HepG2 (cell line): ENCODE measurements around the gene ST6GALNAC2. TPM values are rescaled to one million over a fixed set of nuclear protein-coding genes. Genes with fewer than 3 reads are reported as not detected.

Experiments used
- ATAC-seq: fragments of 200-7000 bp; cut with Tn5 transposase; 3 replicates; pipeline ENCODE4 v1.9.1; 2020; ENCODE audit warnings: mild to moderate bottlenecking, moderate library complexity
- BruUV-seq: library from RNA; stranded (reverse); fragments of 400-500 nt; replicated peaks from 2 replicates; lab custom pipeline; 2021; lab: Mats Ljungman, UMichigan
- CTCF ChIA-PET: fragments of 300-600 bp; formaldehyde crosslinking; extraction: SDS; loops from one replicate; lab custom pipeline; 2021; ENCODE audit warnings: low total read pairs, inconsistent platforms, low intra/inter-chr PET ratio; lab: Yijun Ruan, JAX
- POLR2A ChIA-PET: fragments of 350-600 bp; sonication (Branson Sonifier 250); formaldehyde crosslinking; loops from one replicate; lab custom pipeline; 2020; ENCODE audit warnings: antibody characterized with exemption, inconsistent platforms; lab: Yijun Ruan, JAX
- DNase-seq: peaks from one replicate; pipeline ENCODE4 v3.0.0-alpha.2; 2015; ENCODE audit warnings: low spot score
- FAIRE-seq: peaks from 3 replicates; lab custom pipeline; 2011; peaks lifted over from hg19 to GRCh38; lab: Jason Lieb, UNC
- H2AFZ ChIP-seq: one replicate; pipeline ENCODE4 v1.6.1; 2011; ENCODE audit warnings: low read length, inconsistent platforms
- H3K27ac ChIP-seq: fragments of 300-600 bp; 3 replicates; pipeline ENCODE4 v1.8.0; 2011; ENCODE audit warnings: mixed run types, mild to moderate bottlenecking, mixed read lengths, low read length, inconsistent platforms; ENCODE audit not compliant: insufficient read depth; ENCODE audit errors: extremely low read length
- H3K27me3 ChIP-seq, 2 experiments: fragments of 200-600 bp in 1 of 2; 2 replicates in 1 of 2; 3 replicates in 1 of 2; pipeline versions ENCODE4 v1.6.0 to v1.8.0; 2011; ENCODE audit warnings: low read length in 2 of 2, mild to moderate bottlenecking in 2 of 2, moderate library complexity in 2 of 2, inconsistent platforms in 1 of 2; ENCODE audit not compliant: insufficient read depth in 2 of 2, control insufficient read depth in 1 of 2
- H3K36me3 ChIP-seq, 2 experiments: fragments of 200-600 bp in 1 of 2; replicated peaks in 1 of 2; 2 replicates in 1 of 2; 3 replicates in 1 of 2; pipeline versions ENCODE4 v1.5.1 to v1.8.0; 2011; ENCODE audit warnings: low read length in 2 of 2, inconsistent platforms in 1 of 2; ENCODE audit not compliant: insufficient read depth in 2 of 2, control insufficient read depth in 1 of 2
- H3K4me1 ChIP-seq: 2 replicates; pipeline ENCODE4 v1.5.1; 2012; ENCODE audit warnings: low read length, inconsistent platforms; ENCODE audit not compliant: insufficient read depth
- H3K4me2 ChIP-seq: 2 replicates; pipeline ENCODE4 v1.6.0; 2011; ENCODE audit warnings: low read depth, low read length, inconsistent platforms
- H3K4me3 ChIP-seq, 3 experiments: fragments of 200-600 bp in 1 of 3; sonication (generic), shearing (Covaris generic) in 1 of 3; replicated peaks in 1 of 3; 2 replicates each; pipeline ENCODE4 v1.5.1; 2011 to 2016; ENCODE audit warnings: low read length in 3 of 3, inconsistent platforms in 2 of 3, low read depth in 2 of 3, mild to moderate bottlenecking in 2 of 3, control low read depth in 1 of 3, mixed read lengths in 1 of 3; ENCODE audit not compliant: insufficient read depth in 1 of 3
- H3K79me2 ChIP-seq: one replicate; pipeline ENCODE4 v1.6.1; 2011; ENCODE audit warnings: low read length, inconsistent platforms; ENCODE audit not compliant: insufficient read depth
- H3K9ac ChIP-seq: 2 replicates; pipeline ENCODE4 v1.6.0; 2011; ENCODE audit warnings: mild to moderate bottlenecking, low read depth, low read length, inconsistent platforms; ENCODE audit not compliant: insufficient read depth
- H3K9me3 ChIP-seq: 2 replicates; pipeline ENCODE4 v1.5.1; 2012; ENCODE audit warnings: mild to moderate bottlenecking, low read length
- H4K20me1 ChIP-seq: 2 replicates; pipeline ENCODE4 v1.6.0; 2011; ENCODE audit warnings: inconsistent platforms, mild to moderate bottlenecking, low read length, moderate library complexity; ENCODE audit not compliant: insufficient read depth
- KLF13 ChIP-seq: sonication (generic); formaldehyde crosslinking; IDR thresholded peaks from 2 replicates; pipeline ENCODE4 v1.4.0; 2020; ENCODE audit warnings: mild to moderate bottlenecking, missing genetic modification reagents
- NFIC ChIP-seq: IDR thresholded peaks from 2 replicates; pipeline ENCODE4 v1.6.1; 2012; ENCODE audit warnings: mild to moderate bottlenecking, low read length, inconsistent platforms
- ZNF724P ChIP-seq: sonication (generic); formaldehyde crosslinking; IDR thresholded peaks from 2 replicates; pipeline ENCODE4 v1.8.0; 2022; ENCODE audit warnings: missing genetic modification reagents, borderline replicate concordance
- ZNF772 ChIP-seq: sonication (generic); formaldehyde crosslinking; IDR thresholded peaks from 2 replicates; pipeline ENCODE4 v1.5.0; 2020; ENCODE audit warnings: mild to moderate bottlenecking, missing genetic modification reagents
- ZNF775 ChIP-seq: sonication (generic); formaldehyde crosslinking; IDR thresholded peaks from 2 replicates; pipeline ENCODE4 v1.4.0; 2020; ENCODE audit warnings: missing genetic modification reagents, mild to moderate bottlenecking, moderate library complexity, borderline replicate concordance
- ZNF850 ChIP-seq: sonication (generic); formaldehyde crosslinking; conservative IDR thresholded peaks from 2 replicates; pipeline ENCODE4 v1.9.0; 2021; ENCODE audit warnings: mild to moderate bottlenecking, missing genetic modification reagents
- ZSCAN30 ChIP-seq: sonication (generic); formaldehyde crosslinking; IDR thresholded peaks from 2 replicates; pipeline ENCODE4 v1.5.0; 2020; ENCODE audit warnings: mild to moderate bottlenecking, missing genetic modification reagents
- WGBS: methylation state at CpG from one replicate; pipeline ENCODE4 v1.1.6; 2017; ENCODE audit warnings: low lambda C conversion rate; 5-methylcytosine and 5-hydroxymethylcytosine counted together
- in situ Hi-C: cut with HindIII; loops from 2 replicates; pipeline ENCODE4 v1.10.0; 2017; ENCODE audit warnings: low pct_unique_long_range_greater_than_20kb; ENCODE audit not compliant: extremely low pct_ligation_motif_present
- intact Hi-C: fragments of 100-400 bp; cut with micrococcal nuclease; formaldehyde crosslinking; loops from one replicate; pipeline ENCODE4 v1.10.0; 2022; ENCODE audit not compliant: unreplicated experiment
- polyA plus RNA-seq, 8 experiments: library from polyadenylated mRNA; depleted of rRNA in 3 of 8; stranded (reverse) in 7 of 8; unstranded in 1 of 8; fragments of >200 nt; fragmentation: Illumina TruSeq in 4 of 8; extraction: Trizol in 4 of 8; gene quantifications; 2 replicates each; pipeline versions ENCODE4 v1.2.1 to v1.2.3, GENCODE V29; 2011 to 2016; ENCODE audit warnings: low read depth in 4 of 8, missing spikeins in 1 of 8, mixed read lengths in 1 of 8; ENCODE audit not compliant: insufficient read depth in 1 of 8
- total RNA-seq, 5 experiments: library from RNA; depleted of rRNA; stranded (reverse); fragments of >200 nt; fragmentation: Illumina TruSeq; extraction: Trizol; gene quantifications; 2 replicates each; pipeline ENCODE4 v1.2.3, GENCODE V29; 2016; ENCODE audit warnings: low read depth in 1 of 5
- TF ChIP-seq, protein P1 (sequence below): sonication (generic); formaldehyde crosslinking; conservative IDR thresholded peaks from 2 replicates; pipeline ENCODE4 v1.4.0; 2020; ENCODE audit warnings: missing genetic modification reagents
- TF ChIP-seq, protein P2 (sequence below): sonication (generic); formaldehyde crosslinking; IDR thresholded peaks from 2 replicates; pipeline ENCODE4 v1.9.0; 2022; ENCODE audit warnings: missing genetic modification reagents, mild to moderate bottlenecking, borderline replicate concordance
- TF ChIP-seq, protein P3 (sequence below): sonication (generic); formaldehyde crosslinking; IDR thresholded peaks from 2 replicates; pipeline ENCODE4 v1.5.1; 2020; ENCODE audit warnings: missing genetic modification reagents, mild to moderate bottlenecking, borderline replicate concordance
- TF ChIP-seq, protein P4 (sequence below): sonication (generic); formaldehyde crosslinking; IDR thresholded peaks from 2 replicates; pipeline ENCODE4 v1.9.0; 2021; ENCODE audit warnings: missing genetic modification reagents, borderline replicate concordance

ST6GALNAC2 gene
- total and polyA plus RNA-seq, 2 of the 13 experiments (the other 11 are each of a cell fraction or from before 2014, with no cell fraction given), result 0.12 to 0.49 TPM

DNA sequence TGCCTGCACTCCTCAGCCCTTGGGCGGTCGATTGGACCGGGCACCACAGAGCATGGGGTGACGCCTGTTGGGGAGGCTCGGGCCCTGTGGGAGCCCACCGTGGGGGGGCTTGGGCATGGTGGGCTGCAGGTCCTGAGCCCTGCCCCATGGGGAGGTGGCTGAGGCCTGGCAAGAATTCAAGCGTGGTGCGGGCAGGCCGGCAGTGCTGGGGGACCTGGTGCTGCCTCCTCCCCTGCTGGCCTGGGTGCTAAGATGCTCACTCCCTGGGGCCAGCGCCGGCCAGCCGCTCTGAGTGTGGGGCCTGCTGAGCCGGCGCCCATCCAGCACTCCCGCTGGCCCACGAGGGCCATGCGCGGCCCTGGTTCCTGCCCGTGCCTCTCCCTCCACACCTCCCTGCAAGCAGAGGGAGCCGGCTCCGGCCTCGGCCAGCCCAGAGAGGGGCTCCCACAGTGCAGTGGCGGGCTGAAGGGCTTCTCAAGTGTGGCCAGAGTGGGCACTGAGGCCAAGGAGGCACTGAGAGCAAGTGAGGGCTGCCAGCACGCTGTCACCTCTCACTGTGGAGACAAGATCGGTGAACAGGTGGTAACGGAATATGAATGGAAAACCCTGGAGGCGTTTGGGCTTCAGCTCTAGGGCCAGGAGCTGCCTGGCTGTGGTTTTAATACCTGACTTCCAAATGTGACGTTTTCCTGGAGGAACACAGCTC lies 29.4 kb upstream of the ST6GALNAC2 start:
- intact Hi-C loops (loop anchor here (5.0 kb wide), 1 partner anchor 58 kb away; no protein-coding TSS in a partner anchor), in situ Hi-C loops (loop anchor here (5.0 kb wide), 1 partner anchor 33 kb away; no protein-coding TSS in a partner anchor)
- H3K9ac ChIP-seq, result no peak overlapping the region
- H3K27me3 ChIP-seq, result peaks cover 0 to 6% of the 10 kb centered on the region in 2 experiments; a peak in 1 of 5 replicates
- H3K9me3 ChIP-seq, result no peaks in the 10 kb centered on the region
- no peak for FAIRE-seq
- H2AFZ ChIP-seq, result no peak overlapping the region
- H3K4me1 ChIP-seq, result peaks cover 34% of the 10 kb centered on the region
- 92% methylated on average over 23 of the region's 28 CpGs for WGBS
- no peak overlapping the region for H3K4me3 ChIP-seq
- no peak overlapping the region for H3K4me2 ChIP-seq
- H3K79me2 ChIP-seq, result no peaks in the 10 kb centered on the region
- no TSS peak for BruUV-seq
- no peaks in the 10 kb centered on the region for H3K36me3 ChIP-seq
- POLR2A ChIA-PET, result interaction anchor here (0.8 to 4.2 kb wide), 8 partner anchors 8 to 261 kb away, joined by 3 to 39 read pairs (median 12); partner anchors contain the start of gene PRPSAP1
- DNase-seq, result no peak
- no peak for ATAC-seq
- no peaks in the 10 kb centered on the region for H4K20me1 ChIP-seq
- TF ChIP-seq KLF13 (CRISPR knock-in tag) (no peak), ZSCAN30 (CRISPR knock-in tag) (no peak), ZNF772 (CRISPR knock-in tag) (no peak), ZNF850 (CRISPR knock-in tag) (peak; percentile 99), ZNF775 (CRISPR knock-in tag) (no peak), NFIC (no peak), ZNF724P (CRISPR knock-in tag) (no peak)
- TF ChIP-seq, protein P1, sequence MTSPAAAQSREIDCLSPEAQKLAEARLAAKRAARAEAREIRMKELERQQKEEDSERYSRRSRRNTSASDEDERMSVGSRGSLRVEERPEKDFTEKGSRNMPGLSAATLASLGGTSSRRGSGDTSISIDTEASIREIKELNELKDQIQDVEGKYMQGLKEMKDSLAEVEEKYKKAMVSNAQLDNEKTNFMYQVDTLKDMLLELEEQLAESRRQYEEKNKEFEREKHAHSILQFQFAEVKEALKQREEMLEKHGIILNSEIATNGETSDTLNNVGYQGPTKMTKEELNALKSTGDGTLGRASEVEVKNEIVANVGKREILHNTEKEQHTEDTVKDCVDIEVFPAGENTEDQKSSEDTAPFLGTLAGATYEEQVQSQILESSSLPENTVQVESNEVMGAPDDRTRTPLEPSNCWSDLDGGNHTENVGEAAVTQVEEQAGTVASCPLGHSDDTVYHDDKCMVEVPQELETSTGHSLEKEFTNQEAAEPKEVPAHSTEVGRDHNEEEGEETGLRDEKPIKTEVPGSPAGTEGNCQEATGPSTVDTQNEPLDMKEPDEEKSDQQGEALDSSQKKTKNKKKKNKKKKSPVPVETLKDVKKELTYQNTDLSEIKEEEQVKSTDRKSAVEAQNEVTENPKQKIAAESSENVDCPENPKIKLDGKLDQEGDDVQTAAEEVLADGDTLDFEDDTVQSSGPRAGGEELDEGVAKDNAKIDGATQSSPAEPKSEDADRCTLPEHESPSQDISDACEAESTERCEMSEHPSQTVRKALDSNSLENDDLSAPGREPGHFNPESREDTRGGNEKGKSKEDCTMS, result no peak
- TF ChIP-seq, protein P2, sequence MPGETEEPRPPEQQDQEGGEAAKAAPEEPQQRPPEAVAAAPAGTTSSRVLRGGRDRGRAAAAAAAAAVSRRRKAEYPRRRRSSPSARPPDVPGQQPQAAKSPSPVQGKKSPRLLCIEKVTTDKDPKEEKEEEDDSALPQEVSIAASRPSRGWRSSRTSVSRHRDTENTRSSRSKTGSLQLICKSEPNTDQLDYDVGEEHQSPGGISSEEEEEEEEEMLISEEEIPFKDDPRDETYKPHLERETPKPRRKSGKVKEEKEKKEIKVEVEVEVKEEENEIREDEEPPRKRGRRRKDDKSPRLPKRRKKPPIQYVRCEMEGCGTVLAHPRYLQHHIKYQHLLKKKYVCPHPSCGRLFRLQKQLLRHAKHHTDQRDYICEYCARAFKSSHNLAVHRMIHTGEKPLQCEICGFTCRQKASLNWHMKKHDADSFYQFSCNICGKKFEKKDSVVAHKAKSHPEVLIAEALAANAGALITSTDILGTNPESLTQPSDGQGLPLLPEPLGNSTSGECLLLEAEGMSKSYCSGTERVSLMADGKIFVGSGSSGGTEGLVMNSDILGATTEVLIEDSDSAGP, result peak; percentile 23; the same call in 1 of the 2 replicates
- TF ChIP-seq, protein P3, sequence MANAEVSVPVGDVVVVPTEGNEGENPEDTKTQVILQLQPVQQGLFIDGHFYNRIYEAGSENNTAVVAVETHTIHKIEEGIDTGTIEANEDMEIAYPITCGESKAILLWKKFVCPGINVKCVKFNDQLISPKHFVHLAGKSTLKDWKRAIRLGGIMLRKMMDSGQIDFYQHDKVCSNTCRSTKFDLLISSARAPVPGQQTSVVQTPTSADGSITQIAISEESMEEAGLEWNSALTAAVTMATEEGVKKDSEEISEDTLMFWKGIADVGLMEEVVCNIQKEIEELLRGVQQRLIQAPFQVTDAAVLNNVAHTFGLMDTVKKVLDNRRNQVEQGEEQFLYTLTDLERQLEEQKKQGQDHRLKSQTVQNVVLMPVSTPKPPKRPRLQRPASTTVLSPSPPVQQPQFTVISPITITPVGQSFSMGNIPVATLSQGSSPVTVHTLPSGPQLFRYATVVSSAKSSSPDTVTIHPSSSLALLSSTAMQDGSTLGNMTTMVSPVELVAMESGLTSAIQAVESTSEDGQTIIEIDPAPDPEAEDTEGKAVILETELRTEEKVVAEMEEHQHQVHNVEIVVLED, result no peak
- TF ChIP-seq, protein P4, sequence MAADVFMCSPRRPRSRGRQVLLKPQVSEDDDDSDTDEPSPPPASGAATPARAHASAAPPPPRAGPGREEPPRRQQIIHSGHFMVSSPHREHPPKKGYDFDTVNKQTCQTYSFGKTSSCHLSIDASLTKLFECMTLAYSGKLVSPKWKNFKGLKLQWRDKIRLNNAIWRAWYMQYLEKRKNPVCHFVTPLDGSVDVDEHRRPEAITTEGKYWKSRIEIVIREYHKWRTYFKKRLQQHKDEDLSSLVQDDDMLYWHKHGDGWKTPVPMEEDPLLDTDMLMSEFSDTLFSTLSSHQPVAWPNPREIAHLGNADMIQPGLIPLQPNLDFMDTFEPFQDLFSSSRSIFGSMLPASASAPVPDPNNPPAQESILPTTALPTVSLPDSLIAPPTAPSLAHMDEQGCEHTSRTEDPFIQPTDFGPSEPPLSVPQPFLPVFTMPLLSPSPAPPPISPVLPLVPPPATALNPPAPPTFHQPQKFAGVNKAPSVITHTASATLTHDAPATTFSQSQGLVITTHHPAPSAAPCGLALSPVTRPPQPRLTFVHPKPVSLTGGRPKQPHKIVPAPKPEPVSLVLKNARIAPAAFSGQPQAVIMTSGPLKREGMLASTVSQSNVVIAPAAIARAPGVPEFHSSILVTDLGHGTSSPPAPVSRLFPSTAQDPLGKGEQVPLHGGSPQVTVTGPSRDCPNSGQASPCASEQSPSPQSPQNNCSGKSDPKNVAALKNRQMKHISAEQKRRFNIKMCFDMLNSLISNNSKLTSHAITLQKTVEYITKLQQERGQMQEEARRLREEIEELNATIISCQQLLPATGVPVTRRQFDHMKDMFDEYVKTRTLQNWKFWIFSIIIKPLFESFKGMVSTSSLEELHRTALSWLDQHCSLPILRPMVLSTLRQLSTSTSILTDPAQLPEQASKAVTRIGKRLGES (CRISPR knock-in tag), result no peak
- CTCF ChIA-PET, result no interaction called here
- no peak overlapping the region for H3K27ac ChIP-seq
